LNCAP (cell line): ENCODE results near the gene GBE1.

Experiments used
- CTCF ChIP-seq: fragments of 450-650 bp; IDR thresholded peaks from 2 replicates; pipeline ENCODE4 v1.5.1; 2017; ENCODE audit warnings: mild to moderate bottlenecking

Gene GBE1

DNA sequence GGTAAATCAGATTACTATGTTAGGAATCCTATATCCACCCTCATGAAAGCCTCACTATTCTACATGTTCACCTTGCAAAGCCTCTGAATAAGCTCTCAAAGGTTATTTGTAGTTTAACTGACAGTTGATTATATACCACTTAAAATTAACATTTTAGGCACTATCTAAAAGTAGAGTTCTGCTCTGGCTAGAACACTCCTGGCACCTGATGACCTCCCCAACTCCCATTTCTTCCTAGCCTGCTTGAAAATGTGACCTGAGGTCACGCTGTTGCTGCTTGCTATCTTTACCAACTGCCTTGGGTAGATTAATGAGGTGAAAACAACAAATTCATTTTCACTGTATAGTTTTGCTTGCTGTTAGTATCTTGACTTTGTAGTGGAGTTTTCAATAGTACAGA lies 220.7 kb downstream of the GBE1 start:
- no peak for TF ChIP-seq CTCF

DNA sequence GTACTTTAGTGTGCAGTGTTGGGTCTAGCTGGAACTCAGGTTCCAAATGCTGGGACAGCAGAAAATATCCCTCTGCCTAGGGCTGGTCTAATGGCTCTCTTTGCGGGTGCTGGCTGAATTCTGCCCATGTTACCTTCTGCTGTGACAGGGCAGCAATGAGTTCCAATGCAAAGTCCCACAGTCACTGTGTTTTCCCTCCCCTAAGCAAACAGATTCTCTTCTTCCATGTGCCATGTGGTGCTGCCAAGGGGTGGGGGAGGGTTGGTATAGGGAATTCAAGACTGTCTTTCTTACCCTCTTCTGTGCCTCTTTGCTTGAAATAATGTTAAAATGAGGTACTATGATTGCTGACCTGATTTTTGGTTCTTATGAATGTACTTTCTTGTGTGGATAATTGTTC lies 229.6 kb downstream of the GBE1 start:
- no peak for TF ChIP-seq CTCF

DNA sequence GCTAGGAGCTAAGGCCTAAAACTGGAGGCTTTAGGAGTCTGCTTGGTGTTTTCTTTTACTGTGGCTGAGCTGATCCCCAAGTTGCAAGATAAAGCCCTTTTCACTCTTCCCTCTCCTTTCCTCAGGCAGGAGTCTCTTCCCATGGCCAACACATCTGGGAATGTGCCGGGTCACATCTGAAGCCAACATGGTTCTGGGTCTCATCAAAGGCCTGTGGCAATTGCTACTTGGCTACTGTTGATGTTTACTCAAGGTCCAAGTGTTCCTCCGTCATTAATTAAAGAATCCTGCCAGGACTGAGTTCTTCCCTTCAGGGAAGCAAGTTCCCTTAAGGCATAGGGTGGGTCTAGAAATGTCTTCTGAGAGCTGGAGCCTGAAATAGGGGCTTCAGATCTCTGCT lies 230.2 kb downstream of the GBE1 start:
- TF ChIP-seq CTCF: no peak

- no peak for TF ChIP-seq CTCF
These were observed 231.1 kb downstream of the GBE1 start for GRCh38 chr3:81530180-81530939.

GRCh38 chr3:81521855-81522254 lies 239.6 kb downstream of the GBE1 start:
- TF ChIP-seq CTCF: no peak

DNA sequence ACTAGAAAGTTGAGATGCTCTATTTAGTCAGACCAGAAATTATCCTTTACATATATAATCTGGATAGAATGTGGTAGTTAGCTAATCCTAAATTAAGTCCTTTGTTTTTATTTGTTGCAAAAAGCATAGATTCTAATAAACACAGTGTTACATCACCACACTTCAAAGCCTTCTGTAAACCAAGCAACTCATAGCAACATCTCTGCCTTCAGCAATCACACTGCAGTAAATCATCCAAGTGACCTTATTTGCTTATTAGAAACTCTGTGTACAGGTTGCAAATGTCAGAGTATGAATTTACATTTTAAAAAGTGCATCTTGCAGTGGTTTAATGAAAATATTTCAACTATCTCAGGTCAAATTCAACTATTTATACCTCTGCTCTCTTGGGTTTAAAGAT lies 242.5 kb downstream of the GBE1 start:
- no peak for TF ChIP-seq CTCF

DNA sequence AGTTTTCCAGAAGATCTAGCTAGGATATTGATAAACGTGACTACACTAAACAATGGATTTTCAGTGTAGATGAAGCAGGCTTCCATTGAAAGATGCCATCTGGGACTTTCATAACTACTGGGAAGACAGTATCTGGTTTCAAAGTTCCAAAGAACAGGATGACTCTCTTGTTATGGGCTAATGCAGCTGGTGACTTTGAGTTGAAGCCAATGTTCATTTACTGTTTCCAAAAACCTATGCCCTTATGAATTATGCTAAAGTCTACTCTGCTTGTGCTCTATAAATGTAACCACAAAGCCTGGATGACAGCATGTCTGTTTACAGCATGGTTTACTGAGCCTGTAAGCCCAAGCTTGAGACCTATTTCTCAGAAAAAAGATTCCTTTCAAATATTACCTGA lies 245.4 kb downstream of the GBE1 start:
- TF ChIP-seq CTCF: no peak

DNA sequence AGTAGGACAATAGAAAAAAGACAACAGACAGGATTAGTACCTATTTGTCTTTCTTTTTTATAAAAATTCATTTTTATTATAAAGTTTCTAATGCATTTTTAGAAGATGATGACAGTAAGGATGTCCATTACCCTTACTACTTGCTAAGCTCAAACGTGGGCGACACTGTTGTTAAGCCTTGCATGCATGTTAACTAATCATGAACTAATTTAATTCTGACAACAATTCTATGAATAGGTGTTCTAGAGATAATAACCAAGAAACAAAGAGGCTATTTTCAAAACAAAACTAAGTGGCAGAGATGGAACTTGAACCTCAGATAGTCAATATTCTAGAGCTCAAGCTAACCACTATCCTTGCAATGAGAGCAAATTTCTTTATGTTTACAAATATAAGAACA lies 247.9 kb downstream of the GBE1 start:
- no peak for TF ChIP-seq CTCF
